Left ventricle myocardium inferior (tissue), 1 donor: ENCODE measurements around the gene R3HCC1L. TPM values are rescaled to one million over a fixed set of nuclear protein-coding genes. Genes with fewer than 3 reads are reported as not detected.

ENCODE experiments used
- DNase-seq: peaks from one replicate; pipeline ENCODE4 v3.0.0-alpha.2; 2020
- H3K27ac ChIP-seq: fragments of 200-600 bp; replicated peaks from 2 replicates; pipeline ENCODE4 v1.8.0; 2021
- H3K27me3 ChIP-seq: fragments of 200-600 bp; 2 replicates; pipeline ENCODE4 v1.8.0; 2021; ENCODE audit warnings: low read depth
- H3K36me3 ChIP-seq: fragments of 200-600 bp; 2 replicates; pipeline ENCODE4 v1.8.0; 2021
- H3K4me1 ChIP-seq: fragments of 200-600 bp; 2 replicates; pipeline ENCODE4 v1.8.0; 2021
- H3K4me3 ChIP-seq: fragments of 200-600 bp; 2 replicates; pipeline ENCODE4 v1.8.0; 2021; ENCODE audit warnings: mild to moderate bottlenecking, moderate library complexity
- H3K9me3 ChIP-seq: fragments of 200-600 bp; replicated peaks from 2 replicates; pipeline ENCODE4 v1.8.0; 2021
- intact Hi-C: fragments of 100-400 bp; cut with micrococcal nuclease; formaldehyde crosslinking; loops from one replicate; pipeline ENCODE4 v1.11.0; 2022
- total RNA-seq: library from RNA; stranded (reverse); fragmentation: NEBNext Ultra II Directional; extraction: Animal tissue kit (Norgen Biotek cat#: 25700); gene quantifications from one replicate; pipeline ENCODE4 v1.2.1, GENCODE V29; 2021
- TF ChIP-seq, protein P1 (sequence below): fragments of 200-600 bp; IDR thresholded peaks from 2 replicates; pipeline ENCODE4 v1.8.0; 2021; ENCODE audit warnings: antibody characterized with exemption, mild to moderate bottlenecking, borderline replicate concordance
- donor health status: DM: no; HTN: yes; CAD: no; lungs with severe emphysema.

The R3HCC1L gene
- total RNA-seq, 1 donor from 2014 or later: 5.9 TPM

DNA sequence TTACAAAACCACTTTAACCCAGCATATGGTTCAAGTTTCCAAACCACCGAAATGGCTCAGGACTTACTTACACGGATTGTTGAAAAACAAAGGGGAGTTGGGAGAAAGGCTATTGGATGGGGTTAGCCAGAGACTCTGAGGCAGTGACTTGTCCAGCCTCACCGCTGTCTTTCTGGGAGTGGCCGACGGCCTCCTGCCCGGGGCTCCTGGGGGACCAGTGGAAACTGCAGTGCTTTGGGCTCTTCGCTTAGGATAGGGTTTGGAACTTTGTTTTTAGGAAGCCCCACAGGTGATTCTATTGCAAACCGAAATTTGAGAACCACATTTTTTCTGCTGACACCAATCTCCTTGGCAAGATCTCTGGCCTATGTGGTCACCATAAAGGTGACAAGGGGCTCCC, 38.1 kb upstream of the R3HCC1L start:
- no peak for DNase-seq
- H3K4me3 ChIP-seq: no peak overlapping the region
- no peaks in the 10 kb centered on the region for H3K9me3 ChIP-seq
- no peaks in the 10 kb centered on the region for H3K4me1 ChIP-seq
- TF ChIP-seq, protein P1, sequence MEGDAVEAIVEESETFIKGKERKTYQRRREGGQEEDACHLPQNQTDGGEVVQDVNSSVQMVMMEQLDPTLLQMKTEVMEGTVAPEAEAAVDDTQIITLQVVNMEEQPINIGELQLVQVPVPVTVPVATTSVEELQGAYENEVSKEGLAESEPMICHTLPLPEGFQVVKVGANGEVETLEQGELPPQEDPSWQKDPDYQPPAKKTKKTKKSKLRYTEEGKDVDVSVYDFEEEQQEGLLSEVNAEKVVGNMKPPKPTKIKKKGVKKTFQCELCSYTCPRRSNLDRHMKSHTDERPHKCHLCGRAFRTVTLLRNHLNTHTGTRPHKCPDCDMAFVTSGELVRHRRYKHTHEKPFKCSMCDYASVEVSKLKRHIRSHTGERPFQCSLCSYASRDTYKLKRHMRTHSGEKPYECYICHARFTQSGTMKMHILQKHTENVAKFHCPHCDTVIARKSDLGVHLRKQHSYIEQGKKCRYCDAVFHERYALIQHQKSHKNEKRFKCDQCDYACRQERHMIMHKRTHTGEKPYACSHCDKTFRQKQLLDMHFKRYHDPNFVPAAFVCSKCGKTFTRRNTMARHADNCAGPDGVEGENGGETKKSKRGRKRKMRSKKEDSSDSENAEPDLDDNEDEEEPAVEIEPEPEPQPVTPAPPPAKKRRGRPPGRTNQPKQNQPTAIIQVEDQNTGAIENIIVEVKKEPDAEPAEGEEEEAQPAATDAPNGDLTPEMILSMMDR: no peak
- no peak overlapping the region for H3K27ac ChIP-seq
- no peaks in the 10 kb centered on the region for H3K36me3 ChIP-seq
- intact Hi-C loops: no loop called here
- peaks cover 45% of the 10 kb centered on the region for H3K27me3 ChIP-seq

DNA sequence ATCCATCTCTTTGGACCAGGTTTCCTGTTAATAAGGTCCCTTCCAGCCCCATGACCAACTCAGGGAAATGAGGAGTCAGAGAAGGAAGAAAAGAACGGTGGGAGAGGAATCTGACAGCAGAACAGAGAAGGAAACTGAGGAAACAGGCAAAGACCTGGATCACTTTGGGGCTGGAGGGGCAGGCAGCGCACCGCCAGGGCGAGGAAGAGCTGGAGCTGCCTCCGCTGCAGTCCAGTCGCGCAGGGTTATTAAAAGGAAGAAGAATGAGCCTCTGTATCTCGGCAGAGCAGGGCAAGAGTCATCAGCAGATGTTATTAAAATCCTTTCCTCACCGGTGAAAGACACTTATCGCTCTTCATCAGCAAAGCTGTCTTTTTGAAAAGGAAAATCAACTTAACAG, 37.7 kb upstream of the R3HCC1L start:
- intact Hi-C loops: no loop called here
- no peak overlapping the region for H3K4me3 ChIP-seq
- H3K27me3 ChIP-seq: peaks cover 45% of the 10 kb centered on the region
- no peaks in the 10 kb centered on the region for H3K9me3 ChIP-seq
- H3K27ac ChIP-seq: no peak overlapping the region
- no peaks in the 10 kb centered on the region for H3K36me3 ChIP-seq
- no peak for DNase-seq
- TF ChIP-seq, protein P1: no peak
- no peaks in the 10 kb centered on the region for H3K4me1 ChIP-seq

DNA sequence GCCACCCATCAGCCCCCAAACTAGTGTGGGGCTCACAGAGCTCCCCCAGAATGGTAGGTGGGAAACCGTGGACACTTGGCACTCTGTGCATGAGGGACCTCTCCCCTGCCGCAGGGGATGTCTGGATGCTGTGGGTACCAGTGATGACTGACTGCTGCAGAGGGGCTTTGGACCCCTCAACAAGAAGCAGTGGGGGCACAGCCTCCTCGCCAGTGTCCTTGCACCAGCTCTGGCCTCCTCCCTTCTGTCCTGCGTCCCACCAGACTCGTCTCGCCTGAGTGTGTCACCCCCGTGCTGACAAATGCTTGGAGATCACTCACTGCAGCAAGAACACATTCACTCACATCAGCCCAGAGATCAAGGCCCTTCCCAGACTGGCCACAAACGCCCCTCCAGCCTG, 37.3 kb upstream of the R3HCC1L start:
- H3K36me3 ChIP-seq: no peaks in the 10 kb centered on the region
- peaks cover 45% of the 10 kb centered on the region for H3K27me3 ChIP-seq
- no peak for DNase-seq
- intact Hi-C loops: no loop called here
- TF ChIP-seq, protein P1: no peak
- H3K4me3 ChIP-seq: no peak overlapping the region
- H3K9me3 ChIP-seq: no peaks in the 10 kb centered on the region
- H3K27ac ChIP-seq: no peak overlapping the region
- no peaks in the 10 kb centered on the region for H3K4me1 ChIP-seq

DNA sequence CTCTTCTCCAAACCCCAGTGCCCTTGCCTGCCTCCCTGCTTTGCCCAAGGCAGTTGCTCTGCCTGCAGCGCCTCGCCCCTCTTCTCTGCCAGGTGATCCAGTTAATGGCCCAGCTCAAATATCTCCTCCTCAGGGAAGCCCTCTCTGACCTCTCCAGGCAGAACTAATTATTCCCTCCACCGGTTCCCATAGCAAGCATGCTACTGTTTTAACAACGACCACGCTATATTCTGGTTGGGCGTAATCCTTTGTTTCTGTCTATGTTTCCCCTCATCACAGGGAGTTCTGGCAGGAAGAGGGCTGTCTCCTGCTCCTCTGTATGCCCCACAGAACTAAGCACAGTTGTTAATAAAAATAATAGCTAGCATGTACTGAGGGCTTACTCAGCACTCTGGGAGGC, 36.8 kb upstream of the R3HCC1L start:
- intact Hi-C loops: no loop called here
- Histone ChIP-seq H3K36me3 (no peaks in the 10 kb centered on the region), H3K9me3 (no peaks in the 10 kb centered on the region), H3K4me3 (no peak overlapping the region), H3K27me3 (peaks cover 43% of the 10 kb centered on the region), H3K4me1 (no peaks in the 10 kb centered on the region), H3K27ac (no peak overlapping the region)
- DNase-seq: no peak
- TF ChIP-seq, protein P1: no peak

DNA sequence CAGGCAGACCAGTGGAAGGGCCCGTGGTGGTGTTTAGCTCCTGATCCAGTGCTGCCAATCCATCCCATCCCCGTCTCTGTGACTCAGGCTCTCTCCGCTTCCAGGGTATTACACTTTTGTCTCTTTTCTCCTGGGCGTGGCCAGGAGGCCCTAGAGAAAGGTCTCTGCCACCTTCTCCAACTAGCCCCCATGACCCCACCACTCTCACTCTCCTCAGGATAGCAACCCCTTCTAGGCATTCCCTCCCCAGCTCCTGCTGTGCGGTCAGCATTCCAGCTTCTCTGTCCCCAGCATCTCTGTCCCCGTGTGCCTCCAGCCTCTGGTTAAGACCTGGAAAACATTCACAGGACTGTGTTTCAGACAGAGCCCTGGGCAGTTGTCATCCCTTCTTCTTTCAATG, 36.2 kb upstream of the R3HCC1L start:
- H3K9me3 ChIP-seq: no peaks in the 10 kb centered on the region
- DNase-seq: no peak
- no peak overlapping the region for H3K27ac ChIP-seq
- H3K4me1 ChIP-seq: no peaks in the 10 kb centered on the region
- TF ChIP-seq, protein P1: no peak
- no peaks in the 10 kb centered on the region for H3K36me3 ChIP-seq
- peaks cover 37% of the 10 kb centered on the region for H3K27me3 ChIP-seq
- H3K4me3 ChIP-seq: no peak overlapping the region
- intact Hi-C loops: no loop called here

DNA sequence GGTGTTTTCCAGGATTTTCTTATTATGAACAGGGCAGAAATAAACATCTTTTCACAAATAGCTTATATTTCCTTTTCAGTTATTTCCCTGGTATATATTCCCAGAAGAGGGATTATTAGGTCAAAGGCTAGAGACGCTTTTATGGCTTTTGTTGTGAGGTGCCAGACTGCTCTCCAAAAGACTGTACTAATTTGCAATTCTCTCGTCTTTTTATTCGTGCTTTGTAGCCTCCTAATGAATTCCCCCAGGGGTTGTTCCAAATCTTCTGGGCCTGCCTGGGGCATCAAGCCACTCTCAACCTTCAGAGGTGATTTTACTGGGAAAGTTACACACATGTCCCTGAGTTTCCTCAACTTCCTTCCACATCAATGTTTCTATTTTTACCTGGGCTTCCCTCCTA, 34.0 kb upstream of the R3HCC1L start:
- intact Hi-C loops: no loop called here
- TF ChIP-seq, protein P1: no peak
- H3K4me3 ChIP-seq: no peak overlapping the region
- no peak overlapping the region for H3K27ac ChIP-seq
- H3K27me3 ChIP-seq: peaks cover 32% of the 10 kb centered on the region
- no peak for DNase-seq
- H3K36me3 ChIP-seq: no peaks in the 10 kb centered on the region
- H3K4me1 ChIP-seq: no peaks in the 10 kb centered on the region
- H3K9me3 ChIP-seq: no peaks in the 10 kb centered on the region
